ENCODE data around the gene SLC16A4. TPM values are rescaled to one million over a fixed set of nuclear protein-coding genes. Genes with fewer than 3 reads are reported as not detected.
A peak's percentile ranks its signal among the peaks of the same experiment; 100 is the strongest.

Gene SLC16A4
- total RNA-seq, 1 donor from 2014 or later: 6.4 TPM

- no peak for DNase-seq (ENCODE audit: extremely low spot score in 2 of 2)
- no peak overlapping the region for H3K4me3 ChIP-seq
- no peaks in the 10 kb centered on the region for H3K36me3 ChIP-seq
- intact Hi-C loops (cut with DNase I): no loop called here
- peaks cover 27% of the 10 kb centered on the region for H3K4me1 ChIP-seq
- no peaks in the 10 kb centered on the region for H3K9me3 ChIP-seq
- no peaks in the 10 kb centered on the region for H3K27me3 ChIP-seq
- no peak overlapping the region for H3K27ac ChIP-seq
- TF ChIP-seq, protein P1, sequence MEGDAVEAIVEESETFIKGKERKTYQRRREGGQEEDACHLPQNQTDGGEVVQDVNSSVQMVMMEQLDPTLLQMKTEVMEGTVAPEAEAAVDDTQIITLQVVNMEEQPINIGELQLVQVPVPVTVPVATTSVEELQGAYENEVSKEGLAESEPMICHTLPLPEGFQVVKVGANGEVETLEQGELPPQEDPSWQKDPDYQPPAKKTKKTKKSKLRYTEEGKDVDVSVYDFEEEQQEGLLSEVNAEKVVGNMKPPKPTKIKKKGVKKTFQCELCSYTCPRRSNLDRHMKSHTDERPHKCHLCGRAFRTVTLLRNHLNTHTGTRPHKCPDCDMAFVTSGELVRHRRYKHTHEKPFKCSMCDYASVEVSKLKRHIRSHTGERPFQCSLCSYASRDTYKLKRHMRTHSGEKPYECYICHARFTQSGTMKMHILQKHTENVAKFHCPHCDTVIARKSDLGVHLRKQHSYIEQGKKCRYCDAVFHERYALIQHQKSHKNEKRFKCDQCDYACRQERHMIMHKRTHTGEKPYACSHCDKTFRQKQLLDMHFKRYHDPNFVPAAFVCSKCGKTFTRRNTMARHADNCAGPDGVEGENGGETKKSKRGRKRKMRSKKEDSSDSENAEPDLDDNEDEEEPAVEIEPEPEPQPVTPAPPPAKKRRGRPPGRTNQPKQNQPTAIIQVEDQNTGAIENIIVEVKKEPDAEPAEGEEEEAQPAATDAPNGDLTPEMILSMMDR (IDR thresholded peaks at IDR 0.05): no peak
- TF ChIP-seq POLR2AphosphoS5 (IDR thresholded peaks at IDR 0.05; ENCODE audit: insufficient read depth in 1 of 2, low read depth in 1 of 2) (no peak), POLR2A (IDR thresholded peaks at IDR 0.05) (no peak)
Measured at GRCh38 chr1:110387048-110387754, 3.6 kb downstream of the SLC16A4 start.

GRCh38 chr1:110385369-110385768 is 5.5 kb downstream of the SLC16A4 start:
- peaks cover 27% of the 10 kb centered on the region for H3K4me1 ChIP-seq
- intact Hi-C loops (cut with DNase I): no loop called here
- no peaks in the 10 kb centered on the region for H3K9me3 ChIP-seq
- no peaks in the 10 kb centered on the region for H3K36me3 ChIP-seq
- DNase-seq (ENCODE audit: extremely low spot score in 2 of 2): no peak
- H3K27me3 ChIP-seq: no peaks in the 10 kb centered on the region
- no peak overlapping the region for H3K4me3 ChIP-seq
- TF ChIP-seq, protein P1 (IDR thresholded peaks at IDR 0.05): no peak
- no peak for TF ChIP-seq POLR2A (IDR thresholded peaks at IDR 0.05)
- no peak for TF ChIP-seq POLR2AphosphoS5 (IDR thresholded peaks at IDR 0.05; ENCODE audit: insufficient read depth in 1 of 2, low read depth in 1 of 2)
- H3K27ac ChIP-seq: no peak overlapping the region

GRCh38 chr1:110384581-110385321 is 6.1 kb downstream of the SLC16A4 start:
- no peak for TF ChIP-seq POLR2A (IDR thresholded peaks at IDR 0.05)
- TF ChIP-seq, protein P1 (IDR thresholded peaks at IDR 0.05): no peak
- no peak for TF ChIP-seq POLR2AphosphoS5 (IDR thresholded peaks at IDR 0.05; ENCODE audit: insufficient read depth in 1 of 2, low read depth in 1 of 2)
- Histone ChIP-seq H3K4me1 (peaks cover 27% of the 10 kb centered on the region), H3K9me3 (no peaks in the 10 kb centered on the region), H3K36me3 (no peaks in the 10 kb centered on the region), H3K27ac (peak overlapping the region; percentile 25), H3K4me3 (no peak overlapping the region), H3K27me3 (no peaks in the 10 kb centered on the region)
- intact Hi-C loops (cut with DNase I): no loop called here
- no peak for DNase-seq (ENCODE audit: extremely low spot score in 2 of 2)

- H3K27me3 ChIP-seq: no peaks in the 10 kb centered on the region
- intact Hi-C loops (cut with DNase I): no loop called here
- peak overlapping the region; percentile 57 for H3K27ac ChIP-seq
- TF ChIP-seq POLR2A (IDR thresholded peaks at IDR 0.05): no peak
- peaks cover 22% of the 10 kb centered on the region for H3K4me1 ChIP-seq
- no peaks in the 10 kb centered on the region for H3K9me3 ChIP-seq
- no peak for DNase-seq (ENCODE audit: extremely low spot score in 2 of 2)
- H3K36me3 ChIP-seq: peaks cover 0 to 3% of the 10 kb centered on the region in 2 donors
- H3K4me3 ChIP-seq: peak overlapping the region in 1 of 2 donors; percentile 27
Measured at GRCh38 chr1:110383251-110383990, 7.4 kb downstream of the SLC16A4 start.

GRCh38 chr1:110380672-110381283 is 10.0 kb downstream of the SLC16A4 start:
- TF ChIP-seq POLR2AphosphoS5 (IDR thresholded peaks at IDR 0.05; ENCODE audit: insufficient read depth in 1 of 2, low read depth in 1 of 2) (no peak), POLR2A (IDR thresholded peaks at IDR 0.05) (no peak)
- TF ChIP-seq, protein P1 (IDR thresholded peaks at IDR 0.05): no peak
- DNase-seq (ENCODE audit: extremely low spot score in 2 of 2): no peak
- Histone ChIP-seq H3K9me3 (no peaks in the 10 kb centered on the region), H3K4me1 (peaks cover 22% of the 10 kb centered on the region), H3K4me3 (no peak overlapping the region), H3K36me3 (peaks cover 0 to 28% of the 10 kb centered on the region in 2 donors), H3K27me3 (no peaks in the 10 kb centered on the region), H3K27ac (no peak overlapping the region)
- intact Hi-C loops (cut with DNase I): no loop called here

Data from vagina (tissue), 2 donors.